Mucosa of rectum (tissue), 2 donors: Measurements from ENCODE around the gene CRTAC1.

ENCODE experiments used
- H3K27ac ChIP-seq, 2 donors: one replicate each; pipeline ENCODE4 v1.7.0; 2013; ENCODE audit warnings: inconsistent platforms in 2 of 2, low read depth in 2 of 2, low read length in 2 of 2
- H3K27me3 ChIP-seq, 2 donors: one replicate each; pipeline ENCODE4 v1.7.0; 2013; ENCODE audit warnings: low read length in 2 of 2; ENCODE audit not compliant: control insufficient read depth in 2 of 2, insufficient read depth in 2 of 2
- H3K36me3 ChIP-seq, 2 donors: one replicate each; pipeline ENCODE4 v1.7.0; 2013; ENCODE audit warnings: low read length in 2 of 2; ENCODE audit not compliant: control insufficient read depth in 2 of 2, insufficient read depth in 2 of 2
- H3K4me1 ChIP-seq, 2 donors: one replicate each; pipeline ENCODE4 v1.7.0; 2013; ENCODE audit warnings: low read length in 2 of 2, mild to moderate bottlenecking in 1 of 2; ENCODE audit not compliant: control insufficient read depth in 2 of 2, insufficient read depth in 2 of 2
- H3K4me3 ChIP-seq, 2 donors: one replicate each; pipeline ENCODE4 v1.7.0; 2013; ENCODE audit warnings: low read length in 2 of 2
- H3K9ac ChIP-seq, 2 donors: one replicate each; pipeline ENCODE4 v1.7.0; 2013; ENCODE audit warnings: low read length in 2 of 2, low read depth in 1 of 2, mild to moderate bottlenecking in 1 of 2
- H3K9me3 ChIP-seq, 2 donors: one replicate each; pipeline ENCODE4 v1.7.0; 2013; ENCODE audit warnings: low read length in 2 of 2; ENCODE audit not compliant: control insufficient read depth in 2 of 2
- donor health status: healthy.
- donor health status: Normal muscosa, but diverticular disease.

The CRTAC1 gene

DNA sequence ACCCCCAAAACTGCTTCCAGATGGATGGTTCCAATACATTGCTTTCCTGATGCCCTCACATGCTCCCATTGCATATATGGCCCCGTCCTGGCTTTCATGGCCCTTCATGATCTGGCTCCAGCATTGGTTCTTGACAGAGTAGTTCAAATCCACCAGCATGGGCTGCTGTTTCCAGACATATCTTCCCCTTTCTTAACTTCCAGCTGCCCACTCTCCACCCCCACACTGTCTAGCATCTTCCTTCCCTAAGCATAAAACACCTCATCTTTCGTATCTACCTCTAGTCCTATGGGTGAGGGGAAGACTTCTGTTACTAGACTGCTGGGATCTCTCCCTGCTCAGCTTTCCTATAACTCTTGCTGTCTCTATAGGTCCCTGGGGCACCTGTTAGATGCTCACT lies 194.0 kb downstream of the CRTAC1 start:
- no peaks in the 10 kb centered on the region for H3K4me1 ChIP-seq
- no peak overlapping the region for H3K4me3 ChIP-seq
- H3K36me3 ChIP-seq: no peaks in the 10 kb centered on the region
- H3K27ac ChIP-seq: no peak overlapping the region
- H3K27me3 ChIP-seq: no peaks in the 10 kb centered on the region
- H3K9me3 ChIP-seq: peaks cover 0 to 2% of the 10 kb centered on the region in 2 donors
- no peak overlapping the region for H3K9ac ChIP-seq

DNA sequence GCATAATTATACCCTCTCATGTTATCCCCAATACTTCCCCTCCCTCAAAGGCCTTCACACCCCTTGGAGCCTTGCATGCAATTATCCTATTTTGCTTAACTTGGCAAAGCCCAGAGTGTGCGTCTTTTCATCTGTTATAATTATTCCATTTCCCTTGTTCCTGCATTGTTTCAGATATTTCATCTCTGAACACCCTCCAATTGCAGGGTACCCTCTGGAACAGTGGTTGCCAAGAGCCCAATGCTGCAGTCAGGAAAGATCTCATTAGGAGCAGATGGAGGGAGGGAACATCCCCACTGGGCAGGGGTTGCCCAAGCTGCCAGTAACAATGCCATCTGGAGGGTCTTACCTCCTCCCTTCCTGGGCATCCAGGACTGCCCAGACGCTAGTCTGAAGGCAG lies 199.2 kb downstream of the CRTAC1 start:
- Histone ChIP-seq H3K27me3 (no peaks in the 10 kb centered on the region), H3K4me1 (no peaks in the 10 kb centered on the region), H3K4me3 (no peak overlapping the region), H3K36me3 (no peaks in the 10 kb centered on the region), H3K27ac (no peak overlapping the region), H3K9ac (no peak overlapping the region), H3K9me3 (no peaks in the 10 kb centered on the region)

DNA sequence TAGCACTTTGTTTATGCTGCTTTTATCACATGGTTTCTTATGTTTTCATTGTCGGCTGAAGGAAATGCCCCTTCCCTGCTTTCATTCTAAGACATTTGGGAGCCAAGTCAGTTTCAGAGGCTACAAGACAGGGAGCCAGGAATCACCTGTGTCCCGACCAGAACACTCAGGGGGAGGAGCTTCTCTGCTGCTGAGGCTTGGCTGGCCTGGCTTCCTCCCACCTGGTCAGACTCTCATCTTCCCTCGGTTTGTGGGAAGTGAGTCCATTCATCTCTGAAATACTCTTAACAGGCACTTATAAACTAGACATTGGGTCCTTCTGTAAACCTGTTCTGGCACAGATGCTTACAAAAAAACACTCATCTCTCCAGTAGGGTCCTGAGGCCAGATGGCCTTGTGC lies 200.4 kb downstream of the CRTAC1 start:
- no peaks in the 10 kb centered on the region for H3K36me3 ChIP-seq
- H3K4me1 ChIP-seq: no peaks in the 10 kb centered on the region
- H3K9me3 ChIP-seq: no peaks in the 10 kb centered on the region
- no peak overlapping the region for H3K9ac ChIP-seq
- H3K27ac ChIP-seq: peak overlapping the region in 1 of 2 donors; percentile 5
- H3K4me3 ChIP-seq: no peak overlapping the region
- no peaks in the 10 kb centered on the region for H3K27me3 ChIP-seq

DNA sequence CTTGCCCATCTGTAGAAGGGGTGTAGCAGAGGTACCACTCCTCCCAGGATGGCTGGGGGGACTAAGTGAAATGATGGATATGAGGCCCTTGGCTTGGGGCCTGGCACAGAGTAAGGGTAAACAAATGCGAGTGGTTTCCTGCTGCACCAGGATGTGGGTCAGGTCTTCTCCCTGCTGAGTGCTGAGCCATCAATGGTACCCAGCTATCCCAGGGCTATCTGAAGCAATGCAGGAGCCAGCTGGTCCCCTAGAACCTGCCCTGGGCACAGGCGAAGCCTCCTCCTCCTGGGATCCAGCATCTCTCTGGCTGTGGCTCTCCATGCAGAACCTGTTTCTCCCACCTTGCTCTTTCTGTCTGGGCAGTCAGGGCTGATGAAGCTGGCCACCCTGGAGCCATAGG lies 201.7 kb downstream of the CRTAC1 start:
- Histone ChIP-seq H3K4me3 (no peak overlapping the region), H3K9me3 (no peaks in the 10 kb centered on the region), H3K36me3 (no peaks in the 10 kb centered on the region), H3K27ac (no peak overlapping the region), H3K9ac (no peak overlapping the region), H3K4me1 (no peaks in the 10 kb centered on the region), H3K27me3 (no peaks in the 10 kb centered on the region)

DNA sequence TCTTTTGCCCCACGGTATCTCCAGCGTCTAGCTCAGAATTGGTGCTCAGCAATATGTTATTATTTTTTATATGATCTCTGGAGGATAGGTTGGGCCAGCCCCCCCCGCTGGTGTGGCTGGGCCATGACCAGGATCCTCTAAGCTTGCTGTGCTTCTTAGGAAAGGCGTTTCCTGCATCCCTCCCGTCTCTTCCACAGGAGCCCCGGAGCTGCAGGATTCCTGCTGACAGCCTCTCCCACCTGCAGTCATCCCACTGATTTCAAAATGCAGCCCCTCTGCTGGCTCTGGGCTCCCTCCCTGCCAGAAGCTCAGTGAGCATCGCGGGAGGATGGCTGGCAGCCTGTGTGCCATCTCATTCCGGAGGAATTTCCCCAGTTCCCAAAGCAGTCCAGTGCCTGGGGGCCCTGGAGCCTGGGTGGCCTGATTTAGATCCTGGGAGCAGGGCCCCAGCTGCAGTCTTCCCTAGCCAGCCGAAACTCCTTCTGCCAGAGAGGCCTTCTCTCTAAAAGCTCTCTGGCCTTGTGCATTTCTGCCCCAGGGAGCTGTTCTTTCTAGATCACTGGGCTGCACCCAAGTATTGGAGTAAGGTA lies 202.6 kb downstream of the CRTAC1 start:
- no peaks in the 10 kb centered on the region for H3K9me3 ChIP-seq
- H3K36me3 ChIP-seq: no peaks in the 10 kb centered on the region
- H3K4me1 ChIP-seq: no peaks in the 10 kb centered on the region
- no peak overlapping the region for H3K4me3 ChIP-seq
- H3K9ac ChIP-seq: no peak overlapping the region
- no peak overlapping the region for H3K27ac ChIP-seq
- no peaks in the 10 kb centered on the region for H3K27me3 ChIP-seq

GRCh38 chr10:97826892-97827291 lies 203.5 kb downstream of the CRTAC1 start:
- H3K4me3 ChIP-seq: no peak overlapping the region
- no peak overlapping the region for H3K27ac ChIP-seq
- H3K9me3 ChIP-seq: no peaks in the 10 kb centered on the region
- H3K9ac ChIP-seq: no peak overlapping the region
- no peaks in the 10 kb centered on the region for H3K36me3 ChIP-seq
- no peaks in the 10 kb centered on the region for H3K4me1 ChIP-seq
- no peaks in the 10 kb centered on the region for H3K27me3 ChIP-seq

GRCh38 chr10:97825020-97825760 lies 205.2 kb downstream of the CRTAC1 start:
- Histone ChIP-seq H3K36me3 (no peaks in the 10 kb centered on the region), H3K9ac (no peak overlapping the region), H3K4me1 (no peaks in the 10 kb centered on the region), H3K27me3 (no peaks in the 10 kb centered on the region), H3K4me3 (no peak overlapping the region), H3K9me3 (no peaks in the 10 kb centered on the region), H3K27ac (no peak overlapping the region)

DNA sequence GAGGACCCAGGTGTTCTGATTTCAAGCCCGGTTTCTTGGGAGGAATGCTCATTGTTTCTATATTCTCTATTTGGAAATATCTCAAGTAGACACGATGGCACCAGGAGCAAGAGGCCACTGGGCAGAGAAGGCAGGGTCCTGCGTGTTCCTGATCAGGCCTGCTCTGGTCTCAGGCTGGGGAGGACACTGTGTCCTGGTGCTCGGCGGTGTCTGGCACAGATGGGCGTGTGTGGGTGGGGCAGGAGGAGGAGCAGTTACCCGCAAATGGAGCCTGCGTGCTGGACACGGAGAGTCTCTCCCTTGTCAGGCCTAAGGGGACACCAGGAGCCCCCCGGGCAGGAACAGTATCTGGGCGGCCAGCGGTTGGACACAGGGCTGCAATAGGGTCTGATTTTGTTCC lies 206.7 kb downstream of the CRTAC1 start:
- H3K4me1 ChIP-seq: no peaks in the 10 kb centered on the region
- H3K27ac ChIP-seq: no peak overlapping the region
- H3K4me3 ChIP-seq: no peak overlapping the region
- no peaks in the 10 kb centered on the region for H3K27me3 ChIP-seq
- no peak overlapping the region for H3K9ac ChIP-seq
- H3K36me3 ChIP-seq: no peaks in the 10 kb centered on the region
- H3K9me3 ChIP-seq: no peaks in the 10 kb centered on the region

DNA sequence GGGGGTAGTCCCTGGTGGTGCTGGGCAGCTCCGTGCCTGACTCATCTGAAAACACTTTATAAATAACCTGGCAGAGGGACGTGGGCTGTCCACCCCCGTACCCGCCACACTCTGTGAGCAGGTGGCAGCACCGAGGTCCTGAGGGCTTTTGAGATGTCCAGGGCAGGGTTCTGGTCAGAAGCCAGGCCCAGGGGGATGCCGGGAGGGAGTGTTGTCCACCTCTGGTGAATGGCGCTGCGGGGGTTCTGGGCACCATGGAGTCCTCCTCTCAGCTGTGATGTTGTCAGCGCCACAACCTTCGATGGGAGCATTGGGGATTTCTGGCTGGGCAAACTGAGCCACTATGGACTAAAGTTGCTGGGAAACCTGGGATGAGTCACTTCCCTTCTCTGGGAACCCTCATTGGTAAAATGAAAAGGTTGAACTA lies 208.1 kb downstream of the CRTAC1 start:
- no peaks in the 10 kb centered on the region for H3K27me3 ChIP-seq
- no peak overlapping the region for H3K27ac ChIP-seq

DNA sequence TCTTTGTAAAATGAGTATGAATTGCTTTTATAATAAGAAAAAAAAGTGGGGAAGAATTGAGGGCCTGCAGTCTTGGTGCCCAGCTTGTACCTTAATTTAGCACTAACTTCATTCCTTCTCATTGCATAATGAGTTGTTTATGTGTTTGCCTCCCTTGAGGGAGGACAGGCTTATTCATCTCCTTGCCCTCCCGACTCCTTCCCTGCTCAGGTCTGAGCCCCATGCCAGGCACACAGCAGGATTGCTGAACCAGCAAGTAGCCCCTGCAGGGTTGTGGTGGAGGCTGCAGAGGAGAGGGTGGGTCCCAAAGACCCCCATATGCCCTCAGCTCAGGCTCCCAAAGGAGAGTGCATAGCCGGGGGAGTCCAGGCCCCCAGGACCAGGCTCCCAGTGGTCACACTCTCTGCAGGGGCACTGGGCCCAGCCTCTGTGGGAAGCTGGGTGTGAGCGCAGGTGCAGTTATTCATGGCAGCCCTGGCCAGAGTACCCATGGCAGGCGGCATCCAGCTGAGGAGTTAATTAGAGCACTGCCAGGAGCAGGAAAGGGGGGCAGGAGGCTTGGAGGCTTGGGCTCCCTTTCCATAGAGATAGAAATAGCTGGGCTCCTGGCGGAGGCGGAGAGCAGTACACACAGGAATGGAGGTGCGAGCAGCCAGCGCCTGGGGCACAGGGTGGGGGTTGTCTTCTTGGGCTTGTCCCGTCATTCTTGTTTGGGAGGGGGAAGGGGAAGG lies 208.9 kb downstream of the CRTAC1 start:
- Histone ChIP-seq H3K27ac (no peak overlapping the region), H3K4me1 (no peaks in the 10 kb centered on the region), H3K9ac (no peak overlapping the region), H3K27me3 (no peaks in the 10 kb centered on the region), H3K36me3 (no peaks in the 10 kb centered on the region), H3K4me3 (no peak overlapping the region), H3K9me3 (no peaks in the 10 kb centered on the region)

More for the DNA sequence above, 208.1 kb downstream of the CRTAC1 start:
- no peaks in the 10 kb centered on the region for H3K9me3 ChIP-seq
- no peak overlapping the region for H3K9ac ChIP-seq
- no peaks in the 10 kb centered on the region for H3K4me1 ChIP-seq
- no peak overlapping the region for H3K4me3 ChIP-seq
- no peaks in the 10 kb centered on the region for H3K36me3 ChIP-seq
